ENCODE results near the gene ASB13.

Gene ASB13

DNA sequence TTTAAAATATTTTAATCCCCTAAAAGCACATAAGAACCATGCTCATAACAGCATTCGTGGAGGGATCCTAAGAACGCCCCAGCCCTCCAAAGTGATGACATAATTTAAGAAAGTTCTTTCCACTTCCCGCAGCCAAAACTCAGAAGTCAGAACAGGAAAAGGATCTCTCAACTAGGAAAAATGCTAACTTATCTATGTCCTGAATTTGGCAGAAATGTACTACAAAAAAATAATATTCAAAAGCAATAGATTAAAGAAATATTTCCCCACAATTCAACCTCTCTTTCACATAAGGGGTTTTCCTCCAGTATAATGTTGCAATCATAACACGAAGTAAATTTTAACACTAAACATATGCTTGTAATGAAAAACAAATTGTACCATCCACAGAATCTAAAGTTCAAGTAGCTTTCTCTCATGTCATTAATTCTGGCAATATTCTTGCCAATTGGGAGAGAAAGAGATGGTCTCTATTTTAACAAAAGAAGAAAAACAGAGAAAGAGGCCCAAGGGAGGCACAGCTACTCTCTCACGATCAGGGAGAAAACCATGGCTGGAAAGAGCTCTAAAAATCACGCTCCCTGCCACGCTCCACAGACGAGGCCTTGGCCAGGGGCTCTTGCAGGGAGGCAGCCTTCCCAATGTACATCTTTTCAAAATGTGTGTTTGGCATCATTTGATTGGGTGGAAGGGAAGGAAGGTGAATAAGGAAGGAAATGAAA lies 22.9 kb downstream of the ASB13 start:
- no peak for DNase-seq (ENCODE audit: low read depth)
- H3K4me3 ChIP-seq (ENCODE audit: low read depth, low read length): no peak overlapping the region
- no peak for TF ChIP-seq CTCF (IDR thresholded peaks at IDR 0.05; ENCODE audit: insufficient read depth, low read depth, low read length, missing control alignments)

GRCh38 chr10:5641501-5641900 lies 24.9 kb downstream of the ASB13 start:
- no peak for TF ChIP-seq CTCF (IDR thresholded peaks at IDR 0.05; ENCODE audit: insufficient read depth, low read depth, low read length, missing control alignments)
- H3K4me3 ChIP-seq (ENCODE audit: low read depth, low read length): no peak overlapping the region
- DNase-seq (ENCODE audit: low read depth): no peak

DNA sequence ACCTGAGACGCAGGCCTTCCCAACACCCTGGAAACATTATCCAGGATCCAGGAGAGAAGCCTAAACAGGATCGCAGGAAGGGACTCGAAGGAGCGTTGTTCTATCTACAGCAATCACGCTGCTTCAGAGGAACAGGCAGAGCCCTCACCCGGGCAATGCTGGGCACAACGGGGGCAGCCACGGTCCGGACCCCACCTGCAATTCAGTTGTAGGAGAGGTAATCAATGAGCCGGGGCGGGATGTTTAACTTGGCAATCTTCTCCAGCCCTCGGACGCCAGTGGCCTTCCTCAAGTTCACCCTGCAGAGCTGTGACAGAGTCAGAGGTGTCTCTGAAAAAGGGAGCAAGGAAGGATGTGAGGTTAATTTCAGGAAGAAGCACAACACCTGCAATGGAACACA lies 25.9 kb downstream of the ASB13 start:
- no peak for TF ChIP-seq CTCF (IDR thresholded peaks at IDR 0.05; ENCODE audit: insufficient read depth, low read depth, low read length, missing control alignments)
- H3K4me3 ChIP-seq (ENCODE audit: low read depth, low read length): no peak overlapping the region
- DNase-seq (ENCODE audit: low read depth): no peak

DNA sequence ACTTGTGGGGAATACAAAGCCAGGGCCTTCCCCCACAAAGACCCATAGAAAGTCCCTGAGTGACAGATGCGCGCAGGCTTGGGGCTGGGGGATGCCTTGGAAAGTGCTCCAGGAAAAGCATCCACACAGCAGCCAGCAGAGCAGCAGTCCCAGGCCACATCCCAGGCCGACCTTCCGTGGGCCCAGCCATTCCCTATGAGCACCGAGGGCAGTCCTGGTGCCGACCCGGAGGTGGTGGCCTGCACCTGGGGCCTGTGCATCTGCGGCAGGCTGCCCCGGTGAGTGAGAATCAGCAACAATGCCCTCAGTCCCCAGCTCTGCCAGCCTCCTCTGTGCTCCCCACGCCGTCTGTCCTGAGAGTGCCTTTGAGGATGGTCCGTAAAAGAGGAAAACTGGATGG lies 26.4 kb downstream of the ASB13 start:
- no peak for DNase-seq (ENCODE audit: low read depth)
- no peak for TF ChIP-seq CTCF (IDR thresholded peaks at IDR 0.05; ENCODE audit: insufficient read depth, low read depth, low read length, missing control alignments)
- H3K4me3 ChIP-seq (ENCODE audit: low read depth, low read length): no peak overlapping the region

DNA sequence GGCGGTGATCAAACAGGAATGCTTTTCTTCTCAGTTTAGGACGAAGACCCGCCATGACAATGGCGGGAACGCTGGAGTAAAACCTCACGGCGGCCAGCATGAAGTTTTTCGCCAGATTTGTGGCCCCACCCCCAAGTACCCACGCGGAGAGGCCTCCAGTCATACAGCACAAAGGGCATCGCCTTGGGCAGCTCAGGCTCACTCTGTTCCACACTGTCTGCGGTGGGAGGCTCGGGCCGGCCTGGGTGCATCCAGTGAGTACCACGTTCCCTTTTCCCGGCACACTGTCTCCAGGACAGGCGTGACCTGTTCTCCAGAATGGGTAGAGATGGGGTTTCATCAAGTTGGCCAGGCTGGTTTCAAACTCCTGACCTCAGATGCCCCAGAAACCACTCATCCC lies 27.3 kb downstream of the ASB13 start:
- H3K4me3 ChIP-seq (ENCODE audit: low read depth, low read length): no peak overlapping the region
- no peak for DNase-seq (ENCODE audit: low read depth)
- TF ChIP-seq CTCF (IDR thresholded peaks at IDR 0.05; ENCODE audit: insufficient read depth, low read depth, low read length, missing control alignments): no peak

- DNase-seq (ENCODE audit: low read depth): no peak
- no peak for TF ChIP-seq CTCF (IDR thresholded peaks at IDR 0.05; ENCODE audit: insufficient read depth, low read depth, low read length, missing control alignments)
- no peak overlapping the region for H3K4me3 ChIP-seq (ENCODE audit: low read depth, low read length)
Observed at GRCh38 chr10:5638494-5638893, 27.9 kb downstream of the ASB13 start.

DNA sequence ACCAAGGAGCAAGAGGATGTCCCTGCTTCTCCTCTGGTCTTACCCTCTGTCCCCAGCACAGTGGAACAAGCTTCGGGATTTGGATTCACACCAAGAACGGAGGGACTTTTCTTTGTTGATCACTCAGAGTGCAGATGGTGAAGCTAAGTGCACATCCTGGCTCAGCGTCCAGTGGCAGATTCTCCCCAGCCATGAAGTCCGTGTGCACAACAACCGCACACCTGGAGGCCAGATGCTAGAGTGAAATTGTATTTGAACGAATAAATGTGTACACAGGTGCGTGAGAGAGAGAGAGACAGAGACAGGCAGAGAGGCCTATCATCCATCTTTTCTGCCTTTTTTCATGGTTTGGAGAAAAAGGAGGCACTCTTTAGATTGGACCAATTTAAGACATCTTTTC lies 31.5 kb downstream of the ASB13 start:
- H3K4me3 ChIP-seq (ENCODE audit: low read depth, low read length): no peak overlapping the region
- no peak for DNase-seq (ENCODE audit: low read depth)
- TF ChIP-seq CTCF (IDR thresholded peaks at IDR 0.05; ENCODE audit: insufficient read depth, low read depth, low read length, missing control alignments): no peak

Measured in GM12865 (cell line).